Right kidney (tissue), 1 donor: ENCODE results near the gene SCGB3A2.

Experiments
- DNase-seq: peaks from one replicate; pipeline ENCODE4 v3.0.0-alpha.2; 2016

SCGB3A2 gene

DNA sequence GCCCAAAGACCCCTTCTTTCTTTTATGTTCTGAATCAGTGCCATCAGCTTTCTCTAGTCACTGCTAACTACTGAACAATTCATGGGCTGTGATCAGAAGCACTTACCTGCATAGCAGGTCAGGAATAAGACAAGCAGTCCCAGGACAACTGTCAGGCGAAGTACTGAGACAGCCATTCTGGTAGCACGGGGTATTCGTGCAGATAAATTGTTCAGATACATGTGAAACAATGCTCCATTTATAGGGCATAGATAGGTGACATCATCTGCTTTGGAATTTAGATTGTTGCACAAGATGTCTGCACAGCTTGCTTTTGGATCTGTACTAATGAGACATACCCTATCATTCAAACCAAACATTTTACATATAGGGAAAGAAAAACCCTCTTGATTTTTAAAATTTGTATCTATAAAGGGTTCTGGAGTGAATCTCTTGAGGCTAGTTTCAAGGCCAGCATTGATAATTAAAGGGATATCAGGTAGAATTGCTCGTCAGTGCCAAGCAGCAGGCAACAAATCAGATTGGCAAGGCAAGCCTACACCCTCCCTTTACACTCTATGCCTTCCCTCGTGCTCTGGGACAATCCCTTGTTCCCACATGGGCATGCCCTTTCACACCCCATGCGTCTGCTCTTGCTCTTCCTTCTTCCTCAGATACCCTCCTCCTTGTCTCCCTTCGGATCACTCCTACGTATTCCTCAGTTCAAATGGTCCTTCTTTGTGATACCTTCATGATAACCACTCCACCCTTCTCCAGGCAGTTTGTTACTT is 28.0 kb downstream of the SCGB3A2 start, which contains the start of gene C5orf46:
TSS of gene C5orf46 (minus strand) at position 213 of the 770 bp plus-strand sequence. CDS start at position 176, 37 bp downstream.
- no peak for DNase-seq

DNA sequence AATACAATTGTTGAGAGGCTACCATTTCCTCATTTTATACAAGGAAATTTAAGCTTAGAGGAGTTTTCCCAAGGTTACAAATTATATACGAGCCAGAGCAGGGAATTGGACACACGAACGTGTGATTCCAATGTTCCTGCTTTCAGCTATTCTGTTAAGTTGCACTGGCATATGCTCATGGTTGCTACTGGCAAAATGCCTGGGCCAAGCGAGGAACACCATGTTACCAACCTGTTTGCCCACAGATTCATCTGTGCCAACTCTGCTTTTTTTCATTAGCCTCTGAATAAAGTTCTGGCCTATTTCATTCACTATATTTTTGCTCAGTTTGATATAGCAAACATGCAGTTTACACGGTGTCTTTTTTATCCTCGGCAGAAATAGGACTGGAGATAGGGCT is 32.9 kb downstream of the SCGB3A2 start:
- no peak for DNase-seq

DNA sequence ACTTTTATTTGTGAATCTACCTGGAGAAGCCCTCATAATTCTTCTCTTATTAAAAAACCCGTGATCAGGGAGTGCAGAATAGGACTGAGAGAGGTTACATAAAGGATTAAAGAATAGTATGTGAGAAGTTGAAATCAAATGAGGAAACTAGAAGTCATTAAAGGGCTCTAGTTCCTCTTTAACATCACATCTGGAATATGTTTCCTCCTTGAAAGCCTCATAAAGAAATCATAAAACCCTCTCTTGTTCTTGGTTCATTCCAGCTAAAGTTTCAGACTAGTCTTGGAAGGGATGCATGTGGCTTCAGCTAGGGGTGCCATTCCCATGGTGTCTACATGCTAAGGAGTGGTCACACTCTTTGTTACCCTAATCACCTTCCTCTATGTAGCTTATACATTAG is 33.5 kb downstream of the SCGB3A2 start:
- no peak for DNase-seq

DNA sequence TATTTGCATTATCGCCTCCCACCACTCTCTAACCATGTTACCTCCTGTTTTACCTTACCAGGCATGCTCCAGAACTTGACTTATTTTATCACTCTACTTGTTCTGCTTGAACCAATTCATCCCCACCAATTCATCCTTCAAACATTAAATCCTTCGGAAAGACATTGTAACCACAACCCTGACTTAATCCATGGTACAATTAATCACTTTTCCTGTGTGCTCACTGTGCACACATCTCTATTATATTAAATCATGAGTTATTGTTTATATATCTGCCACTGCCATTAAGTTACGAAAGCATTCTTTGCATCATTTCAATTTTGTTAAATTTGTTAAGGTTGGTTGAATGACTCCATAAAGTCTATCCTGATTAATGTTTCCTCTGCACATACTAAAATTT is 35.3 kb downstream of the SCGB3A2 start:
- DNase-seq, result no peak

DNA sequence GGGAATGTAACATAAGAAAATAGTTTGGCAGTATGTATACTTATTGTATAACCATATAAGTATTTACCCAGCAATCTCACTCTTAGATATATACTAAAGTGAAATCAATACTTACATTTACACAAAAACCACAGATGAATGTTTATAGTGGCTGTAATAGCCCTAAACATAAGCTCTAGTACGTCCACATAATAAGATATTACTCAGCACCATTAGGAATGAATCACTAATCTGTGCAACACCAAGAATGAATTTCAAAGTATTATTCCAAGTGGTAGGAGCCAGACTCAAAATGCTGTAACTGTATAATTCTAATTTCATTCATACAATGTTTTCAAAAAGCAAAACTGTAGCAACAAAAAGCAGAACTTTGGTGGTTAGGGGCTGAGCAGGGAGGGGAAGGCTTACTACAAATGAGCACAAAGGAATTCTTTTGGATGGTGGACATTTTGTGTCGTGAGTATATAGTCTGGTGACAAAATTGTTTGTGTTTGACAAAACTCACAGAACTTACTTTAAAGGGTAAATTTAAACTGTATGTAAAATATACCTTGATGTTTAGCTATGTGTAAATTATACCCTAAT is 39.7 kb downstream of the SCGB3A2 start:
- no peak for DNase-seq

DNA sequence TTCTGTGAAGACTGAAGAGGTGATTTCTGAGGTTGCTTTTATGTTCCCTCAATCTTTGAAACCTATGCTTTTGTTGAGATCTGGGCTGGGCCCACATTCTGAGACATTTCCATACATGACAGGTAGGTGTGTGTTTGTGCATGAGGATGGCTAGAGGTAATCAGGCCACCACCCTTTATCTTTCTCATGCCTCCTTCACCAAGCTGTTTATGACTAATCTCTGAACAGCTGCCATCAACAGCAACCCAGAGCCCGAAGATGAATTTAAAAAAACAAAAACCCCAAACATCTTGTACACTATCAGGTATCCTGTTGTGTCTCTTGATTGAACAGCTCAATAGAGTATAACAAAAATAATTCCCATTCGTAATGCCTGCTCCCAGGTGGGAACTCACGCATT is 40.4 kb downstream of the SCGB3A2 start:
- no peak for DNase-seq

DNA sequence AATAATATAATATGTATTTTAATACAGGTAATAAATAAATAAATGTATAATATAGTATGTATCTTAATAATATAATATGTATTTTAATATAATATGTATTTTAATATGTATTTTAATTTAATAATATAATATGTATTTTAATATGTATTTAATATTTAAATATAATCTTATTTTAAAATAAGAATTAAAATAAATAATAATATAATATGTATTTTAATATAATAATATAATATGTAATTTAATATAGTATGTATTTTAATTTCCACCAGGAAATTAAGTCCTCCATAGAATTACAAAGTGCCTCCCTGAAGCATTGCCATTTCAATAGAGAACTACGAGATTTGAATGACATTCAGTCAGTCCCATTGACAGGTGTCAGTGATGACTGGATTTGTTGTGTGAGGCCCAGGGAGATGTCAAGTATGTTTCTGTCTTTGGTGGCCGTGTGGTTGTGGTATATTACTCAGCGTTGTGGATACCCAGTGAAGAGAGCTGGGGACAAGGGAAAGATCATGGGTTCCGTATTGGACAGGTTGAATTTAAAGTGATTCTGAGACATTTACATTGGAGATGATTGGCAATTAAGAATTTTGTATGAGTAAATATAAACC is 42.0 kb downstream of the SCGB3A2 start:
- DNase-seq, result no peak

DNA sequence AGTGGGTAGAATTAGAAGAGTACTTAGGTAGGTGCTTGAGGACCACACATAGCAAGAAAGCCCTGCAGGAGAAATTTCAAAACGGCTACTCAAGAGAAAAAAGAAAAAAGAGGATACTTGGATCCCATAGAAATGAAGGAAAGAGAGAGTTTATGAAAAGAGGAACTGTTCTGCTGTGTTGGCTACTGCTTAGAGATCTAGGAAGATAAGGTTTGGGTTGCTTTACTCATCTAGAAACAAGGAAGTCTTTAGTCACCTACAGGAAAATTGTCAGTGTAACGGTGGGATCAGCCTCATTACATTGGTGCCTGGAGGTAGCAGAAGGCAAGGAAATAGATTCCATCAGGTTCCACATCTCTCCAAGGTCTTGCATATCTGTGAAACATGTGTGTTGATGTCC is 42.6 kb downstream of the SCGB3A2 start:
- DNase-seq, result no peak

DNA sequence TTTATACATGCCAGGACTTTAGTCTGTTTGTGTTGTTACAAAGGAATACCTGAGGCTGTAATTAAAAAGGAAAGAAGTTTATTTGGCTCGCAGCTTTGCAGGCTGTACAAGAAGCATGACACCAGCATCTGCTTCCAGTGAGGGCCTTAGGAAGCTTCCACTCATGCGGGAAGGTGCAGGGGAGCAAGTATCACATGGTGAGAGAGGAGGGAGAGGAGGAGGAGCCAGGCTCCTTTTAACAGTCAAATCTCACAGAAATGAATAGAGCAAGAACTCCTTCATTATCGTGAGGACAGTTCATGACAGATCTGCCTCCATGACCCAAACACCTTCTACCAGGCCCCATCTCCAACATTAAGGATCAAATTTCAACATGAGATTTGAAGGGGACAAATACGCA is 46.5 kb downstream of the SCGB3A2 start:
- DNase-seq, result no peak

DNA sequence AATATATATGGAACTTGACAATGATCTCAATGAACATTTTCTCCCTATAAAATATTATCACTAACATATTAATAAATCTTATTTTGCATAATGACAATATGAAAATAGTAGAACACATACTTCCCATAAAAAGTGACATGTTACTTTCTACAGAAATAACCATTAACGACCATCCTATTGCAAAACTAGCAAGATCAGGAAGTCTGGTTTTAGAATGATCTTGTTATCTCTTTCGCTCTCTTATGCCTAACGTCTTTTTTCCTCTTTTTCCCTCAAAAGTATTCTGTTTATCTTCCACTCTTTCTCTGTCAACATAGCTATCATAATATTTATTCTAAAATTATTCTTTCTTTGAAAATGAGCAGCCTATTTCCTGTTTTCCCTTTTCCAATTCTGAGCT is 49.4 kb downstream of the SCGB3A2 start:
- no peak for DNase-seq

DNA sequence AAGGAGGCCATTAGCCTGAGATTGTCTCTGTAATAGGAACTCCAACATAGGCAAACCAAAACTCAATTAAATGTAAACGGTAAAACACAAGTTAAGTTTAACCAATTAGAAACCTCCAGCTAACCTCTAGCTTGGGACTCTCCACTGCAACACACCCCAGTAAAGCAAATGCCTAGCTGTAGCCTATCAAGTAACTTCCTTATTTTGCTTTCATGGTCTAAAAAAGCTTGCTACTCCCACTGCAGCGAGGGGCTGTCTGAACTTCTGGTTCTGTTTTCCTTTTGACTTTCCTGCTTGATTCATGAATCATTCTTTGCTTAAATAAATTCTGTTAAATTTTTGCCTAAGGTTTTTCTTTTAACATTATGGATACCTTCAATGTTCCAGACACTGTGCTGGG is 52.3 kb downstream of the SCGB3A2 start:
- DNase-seq, result no peak
